KMS-11 (cell line): ENCODE results near the gene CHDH.

Source experiments
- H2AFZ ChIP-seq: fragments of 200-600 bp; sonication (generic); 2 replicates; pipeline ENCODE4 v1.6.1; 2016; ENCODE audit warnings: antibody characterized with exemption, mixed run types, low read depth
- H3K27ac ChIP-seq: fragments of 200-600 bp; sonication (generic); 2 replicates; pipeline ENCODE4 v1.6.1; 2016; ENCODE audit warnings: mild to moderate bottlenecking, mixed run types
- H3K27me3 ChIP-seq: fragments of 200-600 bp; sonication (generic); 2 replicates; pipeline ENCODE4 v1.6.1; 2017; ENCODE audit warnings: mild to moderate bottlenecking, low read depth, mixed run types, moderate library complexity; ENCODE audit not compliant: insufficient read depth
- H3K36me3 ChIP-seq: fragments of 200-600 bp; sonication (generic); 2 replicates; pipeline ENCODE4 v1.6.1; 2017; ENCODE audit warnings: mild to moderate bottlenecking, mixed run types; ENCODE audit not compliant: insufficient read depth
- H3K4me1 ChIP-seq: fragments of 200-600 bp; sonication (generic); 2 replicates; pipeline ENCODE4 v1.6.1; 2016; ENCODE audit warnings: mild to moderate bottlenecking, low read depth, mixed run types; ENCODE audit not compliant: poor library complexity, severe bottlenecking
- H3K4me2 ChIP-seq: fragments of 200-600 bp; sonication (generic); 2 replicates; pipeline ENCODE4 v1.7.0; 2016; ENCODE audit warnings: mild to moderate bottlenecking, mixed run types
- H3K4me3 ChIP-seq: fragments of 200-600 bp; sonication (generic); IDR thresholded peaks from 2 replicates; pipeline ENCODE4 v1.6.1; 2017; ENCODE audit warnings: low read depth, low read length, mixed read lengths; ENCODE audit not compliant: insufficient read depth
- H3K79me2 ChIP-seq: fragments of 200-600 bp; sonication (generic); 2 replicates; pipeline ENCODE4 v1.6.1; 2016; ENCODE audit warnings: low read depth, mixed run types; ENCODE audit not compliant: insufficient read depth
- H3K9ac ChIP-seq: fragments of 200-600 bp; sonication (generic); 2 replicates; pipeline ENCODE4 v1.6.1; 2016; ENCODE audit warnings: mild to moderate bottlenecking, mixed run types
- H4K20me1 ChIP-seq: fragments of 200-600 bp; sonication (generic); 2 replicates; pipeline ENCODE4 v1.6.1; 2016; ENCODE audit warnings: mild to moderate bottlenecking, mixed run types; ENCODE audit not compliant: insufficient read depth
- CTCF ChIP-seq: fragments of 200-600 bp; sonication (generic); conservative IDR thresholded peaks from 2 replicates; pipeline ENCODE4 v1.6.1; 2017; ENCODE audit warnings: low read depth, mild to moderate bottlenecking, antibody characterized with exemption, low read length, moderate library complexity, mixed read lengths

Gene CHDH

GRCh38 chr3:53859178-53859577 lies 13.0 kb upstream of the CHDH start:
- Histone ChIP-seq H3K36me3 (no peaks in the 10 kb centered on the region), H3K27me3 (no peaks in the 10 kb centered on the region), H3K4me3 (no peak overlapping the region), H3K27ac (no peak overlapping the region), H3K4me2 (no peak overlapping the region), H4K20me1 (no peaks in the 10 kb centered on the region), H3K4me1 (no peaks in the 10 kb centered on the region), H3K9ac (no peak overlapping the region), H2AFZ (no peak overlapping the region), H3K79me2 (no peaks in the 10 kb centered on the region)
- TF ChIP-seq CTCF = no peak

GRCh38 chr3:53858096-53858741 lies 12.0 kb upstream of the CHDH start:
- H2AFZ ChIP-seq = no peak overlapping the region
- no peak for TF ChIP-seq CTCF
- no peaks in the 10 kb centered on the region for H3K27me3 ChIP-seq
- H4K20me1 ChIP-seq = no peaks in the 10 kb centered on the region
- no peak overlapping the region for H3K27ac ChIP-seq
- no peak overlapping the region for H3K4me3 ChIP-seq
- no peaks in the 10 kb centered on the region for H3K4me1 ChIP-seq
- no peak overlapping the region for H3K4me2 ChIP-seq
- no peak overlapping the region for H3K9ac ChIP-seq
- H3K36me3 ChIP-seq = no peaks in the 10 kb centered on the region
- H3K79me2 ChIP-seq = no peaks in the 10 kb centered on the region

- no peak overlapping the region for H2AFZ ChIP-seq
- no peak for TF ChIP-seq CTCF
- H3K4me3 ChIP-seq = no peak overlapping the region
- H3K9ac ChIP-seq = no peak overlapping the region
- no peak overlapping the region for H3K27ac ChIP-seq
- no peaks in the 10 kb centered on the region for H4K20me1 ChIP-seq
- H3K4me2 ChIP-seq = no peak overlapping the region
- no peaks in the 10 kb centered on the region for H3K79me2 ChIP-seq
- no peaks in the 10 kb centered on the region for H3K36me3 ChIP-seq
- no peaks in the 10 kb centered on the region for H3K4me1 ChIP-seq
- H3K27me3 ChIP-seq = no peaks in the 10 kb centered on the region
These were observed 10.7 kb upstream of the CHDH start for GRCh38 chr3:53856964-53857363.

- no peak for TF ChIP-seq CTCF
These were observed 4.7 kb upstream of the CHDH start for GRCh38 chr3:53850895-53851294.

More at GRCh38 chr3:53850895-53851294, 4.7 kb upstream of the CHDH start:
- Histone ChIP-seq H3K4me2 (no peak overlapping the region), H2AFZ (no peak overlapping the region), H3K27ac (no peak overlapping the region), H3K27me3 (no peaks in the 10 kb centered on the region), H3K9ac (no peak overlapping the region), H3K36me3 (no peaks in the 10 kb centered on the region), H3K4me3 (no peak overlapping the region), H3K4me1 (no peaks in the 10 kb centered on the region), H4K20me1 (no peaks in the 10 kb centered on the region), H3K79me2 (no peaks in the 10 kb centered on the region)
